ENCODE data around the gene SRRT. TPM values are rescaled to one million over a fixed set of nuclear protein-coding genes. Genes with fewer than 3 reads are reported as not detected.

The SRRT gene
- total RNA-seq, 4 donors from 2014 or later: 72.6 to 124 (median 88.6) TPM

- no peak overlapping the region for H3K4me3 ChIP-seq
These were observed 38.7 kb upstream of the SRRT start for GRCh38 chr7:100835903-100836811.

DNA sequence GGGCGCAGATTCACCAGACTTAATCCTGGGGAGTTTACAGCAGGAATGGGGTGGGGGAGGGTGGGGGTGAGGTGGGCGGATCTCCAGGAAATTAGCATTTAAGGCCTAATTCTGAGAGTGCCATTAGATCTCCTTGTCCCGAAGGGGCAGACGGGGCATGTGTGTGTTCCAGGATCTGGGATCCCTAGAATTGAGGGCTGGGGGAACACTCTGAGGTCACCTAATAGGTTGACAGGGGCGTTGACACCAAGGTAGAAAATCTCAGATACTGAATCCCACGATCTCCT, 38.1 kb upstream of the SRRT start:
- H3K4me1 ChIP-seq: peaks cover 0 to 17% (median 2%) of the 10 kb centered on the region in 4 donors
- 19 to 25% methylated on average over 5 to 6 of the region's 6 CpGs for WGBS, 2 donors
- no peak for DNase-seq (ENCODE audit: low spot score in 2 of 2)
- no peaks in the 10 kb centered on the region for H3K36me3 ChIP-seq
- no peaks in the 10 kb centered on the region for H3K9me3 ChIP-seq
- H3K4me3 ChIP-seq: peak overlapping the region in 3 of 4 donors; percentile 30 to 51 (median 42)
- TF ChIP-seq EP300 (IDR thresholded peaks at IDR 0.05) (no peak), POLR2A (IDR thresholded peaks at IDR 0.05) (no peak)
- TF ChIP-seq, protein P1, sequence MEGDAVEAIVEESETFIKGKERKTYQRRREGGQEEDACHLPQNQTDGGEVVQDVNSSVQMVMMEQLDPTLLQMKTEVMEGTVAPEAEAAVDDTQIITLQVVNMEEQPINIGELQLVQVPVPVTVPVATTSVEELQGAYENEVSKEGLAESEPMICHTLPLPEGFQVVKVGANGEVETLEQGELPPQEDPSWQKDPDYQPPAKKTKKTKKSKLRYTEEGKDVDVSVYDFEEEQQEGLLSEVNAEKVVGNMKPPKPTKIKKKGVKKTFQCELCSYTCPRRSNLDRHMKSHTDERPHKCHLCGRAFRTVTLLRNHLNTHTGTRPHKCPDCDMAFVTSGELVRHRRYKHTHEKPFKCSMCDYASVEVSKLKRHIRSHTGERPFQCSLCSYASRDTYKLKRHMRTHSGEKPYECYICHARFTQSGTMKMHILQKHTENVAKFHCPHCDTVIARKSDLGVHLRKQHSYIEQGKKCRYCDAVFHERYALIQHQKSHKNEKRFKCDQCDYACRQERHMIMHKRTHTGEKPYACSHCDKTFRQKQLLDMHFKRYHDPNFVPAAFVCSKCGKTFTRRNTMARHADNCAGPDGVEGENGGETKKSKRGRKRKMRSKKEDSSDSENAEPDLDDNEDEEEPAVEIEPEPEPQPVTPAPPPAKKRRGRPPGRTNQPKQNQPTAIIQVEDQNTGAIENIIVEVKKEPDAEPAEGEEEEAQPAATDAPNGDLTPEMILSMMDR (IDR thresholded peaks at IDR 0.05): no peak
- no peaks in the 10 kb centered on the region for H3K27me3 ChIP-seq
- peak overlapping the region; percentile 55 to 85 (median 68) for H3K27ac ChIP-seq

More at GRCh38 chr7:100835903-100836811, 38.7 kb upstream of the SRRT start:
- Histone ChIP-seq H3K9me3 (no peaks in the 10 kb centered on the region), H3K36me3 (no peaks in the 10 kb centered on the region), H3K4me1 (peaks cover 0 to 17% (median 2%) of the 10 kb centered on the region in 4 donors), H3K27me3 (no peaks in the 10 kb centered on the region), H3K27ac (peak overlapping the region in 3 of 4 donors; percentile 65 to 85 (median 72))
- 28 to 32% methylated on average over 17 of the region's 17 CpGs for WGBS, 2 donors
- TF ChIP-seq, protein P1 (IDR thresholded peaks at IDR 0.05): no peak
- TF ChIP-seq POLR2A (IDR thresholded peaks at IDR 0.05): no peak
- TF ChIP-seq EP300 (IDR thresholded peaks at IDR 0.05): no peak
- no peak for DNase-seq (ENCODE audit: low spot score in 2 of 2)

DNA sequence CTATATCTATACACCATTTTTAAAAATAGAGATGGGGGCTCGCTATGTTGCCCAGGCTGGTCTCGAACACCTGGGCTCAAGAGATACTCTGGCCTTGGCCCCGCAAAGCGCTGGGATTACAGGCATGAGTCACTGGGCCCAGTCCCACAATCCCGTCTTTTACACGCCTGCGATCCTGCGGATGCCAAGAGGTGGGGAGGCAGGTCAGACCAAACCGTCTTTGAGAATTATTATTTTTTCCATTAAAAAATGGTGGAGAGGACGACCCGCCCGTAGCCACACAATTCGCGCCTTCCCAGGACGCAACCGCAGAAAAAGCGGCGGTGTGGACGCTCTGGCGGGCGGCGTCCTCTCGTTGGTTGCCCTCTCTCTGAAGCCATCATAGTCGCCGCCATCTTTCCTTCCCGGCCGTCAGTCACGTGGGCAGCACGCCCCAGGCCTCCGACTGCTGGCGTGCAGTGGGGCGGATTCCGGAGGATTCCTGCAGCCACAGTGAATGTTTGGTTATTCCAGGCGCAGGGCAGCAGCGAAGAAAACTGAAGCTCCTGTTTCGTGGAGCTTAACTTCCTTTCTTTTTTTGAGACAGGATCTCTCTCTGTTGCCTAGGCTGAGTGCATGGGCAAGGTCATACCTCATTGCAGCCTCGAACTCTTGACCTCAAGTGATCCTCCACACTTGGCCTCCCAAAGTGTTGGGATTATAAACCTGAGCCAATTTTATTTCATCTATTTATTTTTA, 37.6 kb upstream of the SRRT start:
- WGBS, 2 donors: 2% methylated on average over 37 of the region's 37 CpGs
- H3K36me3 ChIP-seq: no peaks in the 10 kb centered on the region
- H3K4me1 ChIP-seq: peaks cover 0 to 17% (median 2%) of the 10 kb centered on the region in 4 donors
- peak overlapping the region; percentile 55 to 85 (median 68) for H3K27ac ChIP-seq
- DNase-seq (ENCODE audit: low spot score in 2 of 2): peak; percentile 78 to 80
- TF ChIP-seq, protein P1 (IDR thresholded peaks at IDR 0.05): peak in 1 of 5 experiments; percentile 34
- peak in 1 of 2 donors; percentile 54 for TF ChIP-seq POLR2A (IDR thresholded peaks at IDR 0.05)
- TF ChIP-seq EP300 (IDR thresholded peaks at IDR 0.05): peak; percentile 52 to 88
- no peaks in the 10 kb centered on the region for H3K9me3 ChIP-seq
- no peaks in the 10 kb centered on the region for H3K27me3 ChIP-seq
- peak overlapping the region in 3 of 4 donors; percentile 30 to 51 (median 42) for H3K4me3 ChIP-seq

GRCh38 chr7:100839361-100839760, 35.5 kb upstream of the SRRT start:
- H3K27me3 ChIP-seq: no peaks in the 10 kb centered on the region
- peaks cover 0 to 17% (median 2%) of the 10 kb centered on the region in 4 donors for H3K4me1 ChIP-seq
- no peak overlapping the region for H3K4me3 ChIP-seq
- no peak overlapping the region for H3K27ac ChIP-seq
- TF ChIP-seq EP300 (IDR thresholded peaks at IDR 0.05) (no peak), POLR2A (IDR thresholded peaks at IDR 0.05) (no peak)
- TF ChIP-seq, protein P1 (IDR thresholded peaks at IDR 0.05): no peak
- DNase-seq (ENCODE audit: low spot score in 2 of 2): no peak
- no peaks in the 10 kb centered on the region for H3K9me3 ChIP-seq
- no peaks in the 10 kb centered on the region for H3K36me3 ChIP-seq
- WGBS, 2 donors: 93 to 94% methylated on average over 17 to 18 of the region's 18 CpGs

Measured in tibial nerve (tissue), 4 donors.